Prostate gland (tissue), 2 donors: ENCODE data around the gene SLC24A4.

Source experiments
- POLR2A ChIP-seq: fragments of 450-650 bp; IDR thresholded peaks from one replicate; pipeline ENCODE4 v1.6.1; 2016; ENCODE audit warnings: antibody characterized with exemption, mild to moderate bottlenecking
- POLR2AphosphoS5 ChIP-seq: sonication (generic); formaldehyde crosslinking; IDR thresholded peaks from one replicate; pipeline ENCODE4 v1.6.1; 2017; ENCODE audit warnings: antibody characterized with exemption
- TF ChIP-seq, protein P1 (sequence below), 4 experiments: fragments of 200-600 bp in 2 of 4; fragments of 450-650 bp in 2 of 4; sonication (generic) in 2 of 4; IDR thresholded peaks; 1 replicate in 3 of 4; 2 replicates in 1 of 4; pipeline ENCODE4 v1.5.1; 2016 to 2019; ENCODE audit warnings: antibody characterized with exemption in 4 of 4, mild to moderate bottlenecking in 2 of 4, moderate library complexity in 2 of 4

DNA sequence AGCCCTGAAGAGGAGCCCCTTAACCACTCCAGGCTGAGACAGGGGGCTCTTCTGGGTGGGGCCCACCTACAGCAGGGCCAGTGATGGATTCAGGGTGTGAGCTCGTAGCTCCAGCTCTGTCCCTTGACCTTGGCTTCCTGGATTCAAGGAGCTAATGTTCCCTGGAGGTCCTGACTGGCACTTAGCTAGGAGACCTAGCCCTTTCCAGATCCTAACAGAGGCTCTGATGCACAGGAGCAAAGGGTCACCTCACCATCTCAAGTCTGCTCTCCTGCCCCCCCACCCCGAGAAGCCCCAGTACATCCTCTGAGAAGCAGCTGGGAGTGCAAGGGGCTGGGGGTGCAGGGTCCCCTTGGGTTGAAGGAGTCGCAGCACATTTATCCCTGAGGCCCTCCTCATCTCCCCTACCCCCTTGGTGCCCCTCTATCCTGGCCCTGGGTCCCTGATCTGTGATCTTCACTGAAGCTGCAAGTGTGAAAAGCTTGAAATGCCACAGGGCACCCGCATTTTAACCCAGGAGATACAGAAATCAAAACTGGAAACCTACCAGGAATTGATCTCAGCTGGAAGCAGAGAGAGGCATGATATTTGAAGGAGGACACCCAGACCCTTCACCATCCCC, 193.5 kb downstream of the SLC24A4 start:
- TF ChIP-seq, protein P1, sequence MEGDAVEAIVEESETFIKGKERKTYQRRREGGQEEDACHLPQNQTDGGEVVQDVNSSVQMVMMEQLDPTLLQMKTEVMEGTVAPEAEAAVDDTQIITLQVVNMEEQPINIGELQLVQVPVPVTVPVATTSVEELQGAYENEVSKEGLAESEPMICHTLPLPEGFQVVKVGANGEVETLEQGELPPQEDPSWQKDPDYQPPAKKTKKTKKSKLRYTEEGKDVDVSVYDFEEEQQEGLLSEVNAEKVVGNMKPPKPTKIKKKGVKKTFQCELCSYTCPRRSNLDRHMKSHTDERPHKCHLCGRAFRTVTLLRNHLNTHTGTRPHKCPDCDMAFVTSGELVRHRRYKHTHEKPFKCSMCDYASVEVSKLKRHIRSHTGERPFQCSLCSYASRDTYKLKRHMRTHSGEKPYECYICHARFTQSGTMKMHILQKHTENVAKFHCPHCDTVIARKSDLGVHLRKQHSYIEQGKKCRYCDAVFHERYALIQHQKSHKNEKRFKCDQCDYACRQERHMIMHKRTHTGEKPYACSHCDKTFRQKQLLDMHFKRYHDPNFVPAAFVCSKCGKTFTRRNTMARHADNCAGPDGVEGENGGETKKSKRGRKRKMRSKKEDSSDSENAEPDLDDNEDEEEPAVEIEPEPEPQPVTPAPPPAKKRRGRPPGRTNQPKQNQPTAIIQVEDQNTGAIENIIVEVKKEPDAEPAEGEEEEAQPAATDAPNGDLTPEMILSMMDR (IDR thresholded peaks at IDR 0.05) = no peak
- TF ChIP-seq POLR2A = no peak
- no peak for TF ChIP-seq POLR2AphosphoS5
